Activated CD8-positive, alpha-beta memory T cell treated with anti-CD3 and anti-CD28 coated beads for 24 hours (primary cell): ENCODE results near the gene FAM78A.
"Not testable (repeated sequence)": the region's sequence is repeated elsewhere in the genome, so short reads cannot be mapped to it uniquely, and the experiment has no call there.

Source experiments
- DNase-seq: peaks from one replicate; pipeline ENCODE4 v3.0.0-alpha.2; 2020

Gene FAM78A

GRCh38 chr9:131262327-131263032 lies 13.8 kb downstream of the FAM78A start:
- DNase-seq = peak; percentile 56

GRCh38 chr9:131260751-131261452 lies 15.4 kb downstream of the FAM78A start:
- DNase-seq = no peak

- DNase-seq = no peak
Observed at GRCh38 chr9:131259916-131260597, 16.3 kb downstream of the FAM78A start.

- no peak for DNase-seq
Observed at GRCh38 chr9:131259432-131259898, 16.8 kb downstream of the FAM78A start.

GRCh38 chr9:131258698-131259431 lies 17.4 kb downstream of the FAM78A start:
- DNase-seq = no peak

GRCh38 chr9:131258186-131258585 lies 18.1 kb downstream of the FAM78A start:
- no peak for DNase-seq

- no peak for DNase-seq
Observed at GRCh38 chr9:131257266-131258025, 18.9 kb downstream of the FAM78A start.

GRCh38 chr9:131255676-131256197 lies 20.6 kb downstream of the FAM78A start:
- no peak for DNase-seq

- no peak for DNase-seq
Observed at GRCh38 chr9:131254626-131255025, 21.7 kb downstream of the FAM78A start.

GRCh38 chr9:131253891-131254491 lies 22.3 kb downstream of the FAM78A start:
- DNase-seq = peak; percentile 58

- DNase-seq = no peak
Observed at GRCh38 chr9:131252120-131252519, 24.2 kb downstream of the FAM78A start.

GRCh38 chr9:131246618-131247017 lies 29.7 kb downstream of the FAM78A start:
- DNase-seq = no peak

GRCh38 chr9:131244331-131244730 lies 32.0 kb downstream of the FAM78A start:
- not testable (repeated sequence) for DNase-seq

- DNase-seq = no peak
Observed at GRCh38 chr9:131240047-131240921, 36.0 kb downstream of the FAM78A start.

- no peak for DNase-seq
Observed at GRCh38 chr9:131239161-131239975, 36.9 kb downstream of the FAM78A start.

- no peak for DNase-seq
Observed at GRCh38 chr9:131238402-131239021, 37.8 kb downstream of the FAM78A start.

GRCh38 chr9:131237931-131238401 lies 38.3 kb downstream of the FAM78A start:
- peak; percentile 90 for DNase-seq

GRCh38 chr9:131237291-131237690 lies 39.0 kb downstream of the FAM78A start:
- no peak for DNase-seq

GRCh38 chr9:131236761-131237160 lies 39.5 kb downstream of the FAM78A start:
- no peak for DNase-seq
